Islet of Langerhans (tissue), 1 donor: Measurements from ENCODE around the gene CTDP1.
A peak's percentile ranks its signal among the peaks of the same experiment; 100 is the strongest.

Experiments used
- FAIRE-seq: peaks from one replicate; lab custom pipeline; 2011; peaks lifted over from hg19 to GRCh38; lab: Jason Lieb, UNC

CTDP1 gene

GRCh38 chr18:79643054-79643984, 36.3 kb upstream of the CTDP1 start:
- FAIRE-seq = no peak

GRCh38 chr18:79644006-79644665, 35.5 kb upstream of the CTDP1 start:
- FAIRE-seq = no peak

GRCh38 chr18:79644666-79645057, 34.9 kb upstream of the CTDP1 start:
- FAIRE-seq = no peak

- FAIRE-seq = no peak
Measured at GRCh38 chr18:79645291-79645983, 34.2 kb upstream of the CTDP1 start.

- no peak for FAIRE-seq
Measured at GRCh38 chr18:79647307-79647706, 32.3 kb upstream of the CTDP1 start.

- no peak for FAIRE-seq
Measured at GRCh38 chr18:79650959-79651358, 28.6 kb upstream of the CTDP1 start.

GRCh38 chr18:79657342-79657996, 22.1 kb upstream of the CTDP1 start:
- no peak for FAIRE-seq

- no peak for FAIRE-seq
Measured at GRCh38 chr18:79658366-79658765, 21.2 kb upstream of the CTDP1 start.

GRCh38 chr18:79659733-79660132, 19.9 kb upstream of the CTDP1 start:
- FAIRE-seq = no peak

GRCh38 chr18:79662034-79662433, 17.6 kb upstream of the CTDP1 start:
- no peak for FAIRE-seq

GRCh38 chr18:79662439-79662838, 17.2 kb upstream of the CTDP1 start:
- no peak for FAIRE-seq

GRCh38 chr18:79664525-79665125, 15.0 kb upstream of the CTDP1 start:
- no peak for FAIRE-seq

- FAIRE-seq = no peak
Measured at GRCh38 chr18:79668203-79668602, 11.4 kb upstream of the CTDP1 start.

- FAIRE-seq = no peak
Measured at GRCh38 chr18:79672490-79673276, 6.9 kb upstream of the CTDP1 start.

- FAIRE-seq = no peak
Measured at GRCh38 chr18:79677221-79677620, 2.4 kb upstream of the CTDP1 start.

GRCh38 chr18:79677840-79678239, 1.8 kb upstream of the CTDP1 start:
- no peak for FAIRE-seq

GRCh38 chr18:79678665-79679551, 695 bp upstream of the CTDP1 start:
- peak; percentile 45 for FAIRE-seq

- no peak for FAIRE-seq
Measured at GRCh38 chr18:79680100-79680879, 687 bp downstream of the CTDP1 start.

- no peak for FAIRE-seq
Measured at GRCh38 chr18:79680891-79681339, 1.3 kb downstream of the CTDP1 start.
